Effector memory CD4-positive, alpha-beta T cell (primary cell): ENCODE results near the gene WDR7.

Experiments
- DNase-seq, 3 donors: peaks; one replicate each; pipeline ENCODE4 v3.0.0-alpha.2; 2020
- H3K27ac ChIP-seq: 2 replicates; pipeline ENCODE4 v1.7.0; 2013; ENCODE audit warnings: mild to moderate bottlenecking, low read length, moderate library complexity; ENCODE audit not compliant: insufficient read depth, poor library complexity, severe bottlenecking
- H3K27me3 ChIP-seq: replicated peaks from 2 replicates; pipeline ENCODE4 v1.7.0; 2013; ENCODE audit warnings: mild to moderate bottlenecking, low read length; ENCODE audit not compliant: insufficient read depth, control insufficient read depth, poor library complexity, severe bottlenecking
- H3K36me3 ChIP-seq: 2 replicates; pipeline ENCODE4 v1.7.0; 2013; ENCODE audit warnings: mild to moderate bottlenecking, low read length, moderate library complexity; ENCODE audit not compliant: control insufficient read depth, insufficient read depth
- H3K4me1 ChIP-seq: 2 replicates; pipeline ENCODE4 v1.7.0; 2013; ENCODE audit warnings: low read length, mild to moderate bottlenecking; ENCODE audit not compliant: control insufficient read depth, insufficient read depth, poor library complexity, severe bottlenecking
- H3K4me3 ChIP-seq: 2 replicates; pipeline ENCODE4 v1.7.0; 2013; ENCODE audit warnings: low read length, low read depth, mild to moderate bottlenecking; ENCODE audit not compliant: insufficient read depth, poor library complexity, severe bottlenecking
- H3K9me3 ChIP-seq: 2 replicates; pipeline ENCODE4 v1.7.0; 2013; ENCODE audit warnings: mild to moderate bottlenecking, low read length, moderate library complexity; ENCODE audit not compliant: control insufficient read depth

The WDR7 gene

GRCh38 chr18:56853961-56854360, 202.8 kb downstream of the WDR7 start:
- H3K4me1 ChIP-seq = no peaks in the 10 kb centered on the region
- no peaks in the 10 kb centered on the region for H3K9me3 ChIP-seq
- H3K27ac ChIP-seq = no peak overlapping the region
- H3K36me3 ChIP-seq = no peaks in the 10 kb centered on the region
- DNase-seq = no peak
- H3K4me3 ChIP-seq = no peak overlapping the region
- no peaks in the 10 kb centered on the region for H3K27me3 ChIP-seq

DNA sequence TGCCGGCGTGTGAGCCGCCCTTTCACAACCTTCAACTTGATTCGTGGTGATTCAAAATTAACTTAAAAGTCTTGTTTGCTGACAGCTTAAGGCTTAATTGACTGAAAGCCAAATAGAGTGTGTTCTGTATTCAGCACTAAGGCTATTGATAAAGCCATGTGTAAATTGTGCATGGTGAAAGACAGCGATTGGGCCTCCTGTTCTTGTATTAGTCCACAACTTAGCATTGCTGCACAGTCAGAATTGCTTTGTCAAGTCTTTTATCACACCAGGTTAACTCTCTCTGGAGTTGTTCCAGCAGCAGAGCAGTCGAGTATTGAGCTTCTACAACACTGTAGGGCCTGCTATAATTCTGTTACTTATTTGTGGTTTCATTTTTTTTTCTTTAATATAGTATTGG, 210.1 kb downstream of the WDR7 start:
- no peak for DNase-seq
- Histone ChIP-seq H3K27ac (no peak overlapping the region), H3K27me3 (no peaks in the 10 kb centered on the region), H3K4me3 (no peak overlapping the region), H3K36me3 (no peaks in the 10 kb centered on the region), H3K4me1 (no peaks in the 10 kb centered on the region), H3K9me3 (no peaks in the 10 kb centered on the region)

DNA sequence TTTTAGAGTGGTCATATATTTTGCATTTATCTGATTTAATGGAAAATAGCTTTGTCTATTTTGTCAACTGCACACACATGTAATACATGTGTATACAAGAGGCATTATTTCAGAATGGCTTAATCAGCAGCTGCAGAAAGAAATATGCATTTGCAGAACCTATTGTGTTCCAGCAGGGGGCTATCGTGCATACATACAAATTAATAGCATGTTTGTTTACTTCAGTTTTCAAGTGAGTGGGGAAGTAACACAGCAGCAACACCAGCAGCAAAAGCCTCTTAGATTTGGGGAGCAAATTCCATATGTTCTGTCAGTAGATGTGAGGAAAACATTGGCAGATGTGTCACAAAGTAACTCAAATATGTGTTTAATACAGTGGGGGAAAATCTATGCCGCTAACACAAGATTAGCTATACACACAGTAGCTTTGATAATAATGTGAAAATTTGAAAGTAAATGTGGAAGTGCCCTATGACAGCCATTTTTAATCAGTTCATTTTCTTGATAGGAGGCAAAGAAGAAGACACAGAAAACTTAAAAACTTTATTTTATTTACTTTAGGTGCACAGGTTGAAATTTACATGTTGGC, 218.1 kb downstream of the WDR7 start:
- H3K4me3 ChIP-seq = no peak overlapping the region
- H3K4me1 ChIP-seq = no peaks in the 10 kb centered on the region
- H3K36me3 ChIP-seq = no peaks in the 10 kb centered on the region
- H3K27ac ChIP-seq = no peak overlapping the region
- H3K9me3 ChIP-seq = no peaks in the 10 kb centered on the region
- H3K27me3 ChIP-seq = no peaks in the 10 kb centered on the region
- no peak for DNase-seq

DNA sequence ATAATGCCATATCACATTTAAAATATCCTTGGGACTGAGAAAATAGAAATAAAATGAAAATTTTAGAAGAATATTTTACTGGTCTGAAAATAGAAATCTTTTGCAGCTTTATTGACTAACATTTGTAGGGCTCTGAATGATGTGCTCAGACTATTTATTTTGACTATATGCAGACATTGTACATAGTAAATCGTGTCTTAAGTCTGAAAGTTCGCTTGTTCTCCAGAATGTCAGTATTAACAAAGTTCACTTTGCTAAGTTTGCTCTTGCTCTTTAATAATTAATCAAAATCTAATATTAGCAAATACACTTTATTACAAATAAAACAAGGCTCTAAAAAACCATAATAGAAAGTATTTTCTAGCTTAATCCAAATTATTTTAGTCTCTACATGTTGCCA, 219.8 kb downstream of the WDR7 start:
- no peak overlapping the region for H3K27ac ChIP-seq
- no peaks in the 10 kb centered on the region for H3K36me3 ChIP-seq
- no peaks in the 10 kb centered on the region for H3K27me3 ChIP-seq
- H3K4me1 ChIP-seq = no peaks in the 10 kb centered on the region
- H3K9me3 ChIP-seq = no peaks in the 10 kb centered on the region
- no peak overlapping the region for H3K4me3 ChIP-seq
- DNase-seq = no peak

GRCh38 chr18:56872140-56872539, 221.0 kb downstream of the WDR7 start:
- Histone ChIP-seq H3K9me3 (no peaks in the 10 kb centered on the region), H3K27ac (no peak overlapping the region), H3K4me1 (no peaks in the 10 kb centered on the region), H3K27me3 (no peaks in the 10 kb centered on the region), H3K36me3 (no peaks in the 10 kb centered on the region), H3K4me3 (no peak overlapping the region)
- no peak for DNase-seq

GRCh38 chr18:56873441-56874140, 222.4 kb downstream of the WDR7 start:
- Histone ChIP-seq H3K4me3 (no peak overlapping the region), H3K9me3 (no peaks in the 10 kb centered on the region), H3K27me3 (no peaks in the 10 kb centered on the region), H3K36me3 (no peaks in the 10 kb centered on the region), H3K4me1 (no peaks in the 10 kb centered on the region), H3K27ac (no peak overlapping the region)
- DNase-seq = no peak

GRCh38 chr18:56878711-56879110, 227.6 kb downstream of the WDR7 start:
- Histone ChIP-seq H3K27ac (no peak overlapping the region), H3K36me3 (no peaks in the 10 kb centered on the region), H3K9me3 (no peaks in the 10 kb centered on the region), H3K4me1 (no peaks in the 10 kb centered on the region), H3K27me3 (no peaks in the 10 kb centered on the region), H3K4me3 (no peak overlapping the region)
- DNase-seq = no peak

- no peak overlapping the region for H3K27ac ChIP-seq
- H3K27me3 ChIP-seq = no peaks in the 10 kb centered on the region
- H3K4me1 ChIP-seq = no peaks in the 10 kb centered on the region
- DNase-seq = no peak
- peaks cover 3% of the 10 kb centered on the region for H3K36me3 ChIP-seq
- no peaks in the 10 kb centered on the region for H3K9me3 ChIP-seq
- H3K4me3 ChIP-seq = no peak overlapping the region
Measured at GRCh38 chr18:56884511-56884910, 233.4 kb downstream of the WDR7 start.

DNA sequence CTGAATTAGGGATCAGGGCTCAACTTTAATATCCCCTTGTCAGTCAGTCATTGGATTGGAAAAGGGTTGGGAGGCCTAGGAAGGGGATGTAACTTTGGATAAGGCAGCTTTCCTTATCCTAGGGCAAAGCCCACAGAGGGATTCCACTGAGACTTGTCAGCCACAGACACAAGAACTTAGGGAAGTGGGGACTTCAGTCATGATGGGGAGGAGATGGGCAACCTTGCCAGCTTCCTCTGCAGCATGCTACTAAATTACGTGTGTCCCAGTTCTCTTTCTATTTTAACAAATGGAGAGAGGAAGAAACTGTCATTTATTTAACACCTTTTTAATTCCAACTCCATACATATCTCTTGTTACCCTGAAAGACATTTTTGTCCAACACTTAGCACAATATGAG, 237.8 kb downstream of the WDR7 start:
- Histone ChIP-seq H3K4me1 (no peaks in the 10 kb centered on the region), H3K9me3 (no peaks in the 10 kb centered on the region), H3K36me3 (peaks cover 4% of the 10 kb centered on the region), H3K27me3 (no peaks in the 10 kb centered on the region), H3K4me3 (no peak overlapping the region), H3K27ac (no peak overlapping the region)
- no peak for DNase-seq

DNA sequence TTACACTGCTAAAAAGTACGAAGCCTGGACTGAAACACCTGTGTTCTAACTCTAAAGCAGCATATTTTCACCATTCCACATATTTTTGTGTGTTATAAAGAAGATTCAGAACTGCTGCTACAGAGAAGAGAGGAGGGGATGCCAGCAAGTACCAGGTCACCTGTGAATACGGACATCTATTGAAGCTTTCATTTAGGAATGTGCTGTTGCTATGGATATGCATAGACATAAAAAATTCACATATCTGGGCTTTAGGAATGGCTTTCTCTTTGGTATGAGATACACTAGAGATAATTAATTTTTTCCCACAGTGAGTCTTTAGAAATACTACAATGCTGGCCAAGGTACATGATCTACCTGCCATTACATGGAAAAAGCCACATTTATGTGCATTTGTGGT, 238.5 kb downstream of the WDR7 start:
- Histone ChIP-seq H3K4me1 (no peaks in the 10 kb centered on the region), H3K36me3 (peaks cover 4% of the 10 kb centered on the region), H3K4me3 (no peak overlapping the region), H3K27me3 (no peaks in the 10 kb centered on the region), H3K9me3 (no peaks in the 10 kb centered on the region), H3K27ac (no peak overlapping the region)
- DNase-seq = no peak
